ENCODE data around the gene LYPD5. TPM values are rescaled to one million over a fixed set of nuclear protein-coding genes. Genes with fewer than 3 reads are reported as not detected.

The LYPD5 gene
- total RNA-seq, 1 experiment from 2014 or later, result 2.9 TPM

DNA sequence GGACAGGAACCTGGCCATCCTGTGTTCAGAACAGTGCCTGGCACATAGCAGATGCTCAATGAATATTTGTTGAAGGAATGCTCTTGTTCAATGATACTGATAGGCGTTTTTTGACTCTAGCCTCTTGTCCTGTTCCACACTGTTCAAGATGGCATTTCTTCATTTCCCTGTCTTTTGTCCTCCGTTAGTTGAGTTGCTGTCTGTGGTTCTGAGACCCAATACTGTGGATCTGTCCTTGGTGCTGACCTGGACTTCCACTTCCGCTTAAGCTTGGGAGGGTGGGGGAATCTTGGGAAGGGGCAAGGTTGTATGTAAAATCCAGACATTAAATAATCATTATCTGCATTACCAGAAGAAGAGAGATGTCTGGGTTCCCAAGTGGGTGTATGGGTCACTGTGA is 13.2 kb downstream of the LYPD5 start:
- Histone ChIP-seq H3K4me1 (replicated peaks; ENCODE audit: insufficient read depth) (peaks cover 20% of the 10 kb centered on the region), H3F3A (ENCODE audit: insufficient read depth, low read depth) (peaks cover 25% of the 10 kb centered on the region), H3K27me3 (ENCODE audit: insufficient read depth, low read depth) (no peaks in the 10 kb centered on the region), H3K4me2 (no peak overlapping the region), H2AFZ (no peak overlapping the region), H3K4me3 (no peak overlapping the region), H3K9me3 (ENCODE audit: insufficient read depth, low read depth) (no peaks in the 10 kb centered on the region), H3K27ac (no peak overlapping the region), H3K79me2 (ENCODE audit: low read depth) (no peaks in the 10 kb centered on the region), H4K20me1 (ENCODE audit: insufficient read depth) (no peaks in the 10 kb centered on the region; the same call in 1 of the 2 replicates), H3K9me2 (ENCODE audit: insufficient read depth) (no peaks in the 10 kb centered on the region), H3K36me3 (ENCODE audit: low read depth) (no peaks in the 10 kb centered on the region)
- POLR2A ChIA-PET (ENCODE audit: unreplicated experiment), result no interaction called here
- TF ChIP-seq, protein P1, sequence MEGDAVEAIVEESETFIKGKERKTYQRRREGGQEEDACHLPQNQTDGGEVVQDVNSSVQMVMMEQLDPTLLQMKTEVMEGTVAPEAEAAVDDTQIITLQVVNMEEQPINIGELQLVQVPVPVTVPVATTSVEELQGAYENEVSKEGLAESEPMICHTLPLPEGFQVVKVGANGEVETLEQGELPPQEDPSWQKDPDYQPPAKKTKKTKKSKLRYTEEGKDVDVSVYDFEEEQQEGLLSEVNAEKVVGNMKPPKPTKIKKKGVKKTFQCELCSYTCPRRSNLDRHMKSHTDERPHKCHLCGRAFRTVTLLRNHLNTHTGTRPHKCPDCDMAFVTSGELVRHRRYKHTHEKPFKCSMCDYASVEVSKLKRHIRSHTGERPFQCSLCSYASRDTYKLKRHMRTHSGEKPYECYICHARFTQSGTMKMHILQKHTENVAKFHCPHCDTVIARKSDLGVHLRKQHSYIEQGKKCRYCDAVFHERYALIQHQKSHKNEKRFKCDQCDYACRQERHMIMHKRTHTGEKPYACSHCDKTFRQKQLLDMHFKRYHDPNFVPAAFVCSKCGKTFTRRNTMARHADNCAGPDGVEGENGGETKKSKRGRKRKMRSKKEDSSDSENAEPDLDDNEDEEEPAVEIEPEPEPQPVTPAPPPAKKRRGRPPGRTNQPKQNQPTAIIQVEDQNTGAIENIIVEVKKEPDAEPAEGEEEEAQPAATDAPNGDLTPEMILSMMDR (conservative IDR thresholded peaks at IDR 0.05), result no peak
- TF ChIP-seq EZH2 (IDR thresholded peaks at IDR 0.05; ENCODE audit: low read depth), result no peak
- BruUV-seq (replicated peaks), result no TSS peak
- DNase-seq, result no peak
- intact Hi-C loops (cut with micrococcal nuclease; ENCODE audit: unreplicated experiment), result loop anchor here (10.0 kb wide), 1 partner anchor 344 kb away; no protein-coding TSS in a partner anchor
- CTCF ChIA-PET, result no interaction called here

GRCh38 chr19:43786665-43787064 is 15.6 kb downstream of the LYPD5 start:
- H3K4me2 ChIP-seq, result no peak overlapping the region
- CTCF ChIA-PET, result no interaction called here
- POLR2A ChIA-PET (ENCODE audit: unreplicated experiment), result no interaction called here

GRCh38 chr19:43784981-43785808 is 17.1 kb downstream of the LYPD5 start:
- peak; percentile 86 to 91 for DNase-seq
- no peaks in the 10 kb centered on the region for H3K36me3 ChIP-seq (ENCODE audit: low read depth)
- H3F3A ChIP-seq (ENCODE audit: insufficient read depth, low read depth), result peaks cover 53% of the 10 kb centered on the region
- peaks cover 43% of the 10 kb centered on the region for H3K4me1 ChIP-seq (replicated peaks; ENCODE audit: insufficient read depth)
- H2AFZ ChIP-seq, result no peak overlapping the region
- H3K4me3 ChIP-seq, result peak overlapping the region; percentile 16; the same call in 1 of the 2 replicates
- no peak for TF ChIP-seq EZH2 (IDR thresholded peaks at IDR 0.05; ENCODE audit: low read depth)
- TF ChIP-seq, protein P1 (conservative IDR thresholded peaks at IDR 0.05), result peak; percentile 97
- POLR2A ChIA-PET (ENCODE audit: unreplicated experiment), result interaction anchor here (0.6 to 1.2 kb wide), 2 partner anchors 115 to 117 kb away, joined by 5 to 7 read pairs; partner anchors contain the start of gene PLAUR
- CTCF ChIA-PET, result interaction anchor here (0.6 to 1.9 kb wide), 3 partner anchors 40 to 1204 kb away, joined by 3 to 9 read pairs (median 3); no protein-coding TSS in a partner anchor
- H3K9me2 ChIP-seq (ENCODE audit: insufficient read depth), result no peaks in the 10 kb centered on the region
- BruUV-seq (replicated peaks), result TSS peak; percentile 24
- H3K4me2 ChIP-seq, result peak overlapping the region; percentile 75
- peak overlapping the region; percentile 70 for H3K27ac ChIP-seq
- H4K20me1 ChIP-seq (ENCODE audit: insufficient read depth), result no peaks in the 10 kb centered on the region
- intact Hi-C loops (cut with micrococcal nuclease; ENCODE audit: unreplicated experiment), result loop anchor here (1.0 to 10.0 kb wide), 6 partner anchors 20 to 340 kb away; partner anchors contain the start of genes IRGQ, SMG9 and ZNF576
- no peaks in the 10 kb centered on the region for H3K27me3 ChIP-seq (ENCODE audit: insufficient read depth, low read depth)
- no peaks in the 10 kb centered on the region for H3K9me3 ChIP-seq (ENCODE audit: insufficient read depth, low read depth)
- peaks cover 13% of the 10 kb centered on the region for H3K79me2 ChIP-seq (ENCODE audit: low read depth)

More at GRCh38 chr19:43786665-43787064, 15.6 kb downstream of the LYPD5 start:
- intact Hi-C loops (cut with micrococcal nuclease; ENCODE audit: unreplicated experiment), result loop anchor here (10.0 kb wide), 1 partner anchor 342 kb away; no protein-coding TSS in a partner anchor
- Histone ChIP-seq H3K27ac (no peak overlapping the region), H3K79me2 (ENCODE audit: low read depth) (0 out of 2 replicates have a peak, but pooled peaks cover under 1% of the 10 kb centered on the region), H3K4me3 (no peak overlapping the region), H2AFZ (no peak overlapping the region), H3K36me3 (ENCODE audit: low read depth) (no peaks in the 10 kb centered on the region), H3K27me3 (ENCODE audit: insufficient read depth, low read depth) (no peaks in the 10 kb centered on the region), H3K9me2 (ENCODE audit: insufficient read depth) (no peaks in the 10 kb centered on the region), H3F3A (ENCODE audit: insufficient read depth, low read depth) (peaks cover 45% of the 10 kb centered on the region), H3K9me3 (ENCODE audit: insufficient read depth, low read depth) (no peaks in the 10 kb centered on the region), H3K4me1 (replicated peaks; ENCODE audit: insufficient read depth) (peaks cover 35% of the 10 kb centered on the region), H4K20me1 (ENCODE audit: insufficient read depth) (no peaks in the 10 kb centered on the region)
- DNase-seq, result no peak
- BruUV-seq (replicated peaks), result no TSS peak
- TF ChIP-seq, protein P1 (conservative IDR thresholded peaks at IDR 0.05), result no peak
- no peak for TF ChIP-seq EZH2 (IDR thresholded peaks at IDR 0.05; ENCODE audit: low read depth)
